PFSK-1 (cell line): ENCODE measurements around the gene BMERB1.

Source experiments
- FOXP2 ChIP-seq: optimal IDR thresholded peaks from 2 replicates; pipeline ENCODE3; 2011; ENCODE audit warnings: borderline replicate concordance, control low read depth, inconsistent platforms; ENCODE audit not compliant: insufficient read depth; ENCODE audit errors: extremely low read length, extremely low read depth
- POLR2AphosphoS5 ChIP-seq: IDR thresholded peaks from 2 replicates; pipeline ENCODE4 v1.6.1; 2012; ENCODE audit warnings: low read depth, mild to moderate bottlenecking, control low read depth, low read length, moderate library complexity
- REST ChIP-seq, 2 experiments: IDR thresholded peaks; 2 replicates each; pipeline versions ENCODE4 v1.6.1 to v1.8.0; 2011 to 2012; ENCODE audit warnings: low read depth in 2 of 2, low read length in 2 of 2, control low read depth in 1 of 2, inconsistent platforms in 1 of 2, mild to moderate bottlenecking in 1 of 2, moderate library complexity in 1 of 2; ENCODE audit not compliant: insufficient read depth in 1 of 2
- SIN3A ChIP-seq: IDR thresholded peaks from 2 replicates; pipeline ENCODE4 v1.6.1; 2012; ENCODE audit warnings: mild to moderate bottlenecking, low read length, moderate library complexity, borderline replicate concordance; ENCODE audit not compliant: insufficient read depth
- TAF1 ChIP-seq: IDR thresholded peaks from 2 replicates; pipeline ENCODE4 v1.6.1; 2012; ENCODE audit warnings: low read length, control low read depth, borderline replicate concordance; ENCODE audit not compliant: insufficient read depth

The BMERB1 gene

GRCh38 chr16:15635926-15636325 is 201.5 kb downstream of the BMERB1 start:
- TF ChIP-seq SIN3A (no peak), TAF1 (no peak), POLR2AphosphoS5 (no peak), FOXP2 (no peak), REST (IDR thresholded peaks at IDR 0.05; ENCODE audit: insufficient read depth in 1 of 2, low read depth in 2 of 2, low read length in 2 of 2) (no peak)

- TF ChIP-seq TAF1: no peak
- TF ChIP-seq SIN3A: no peak
- TF ChIP-seq POLR2AphosphoS5: no peak
- no peak for TF ChIP-seq REST (IDR thresholded peaks at IDR 0.05; ENCODE audit: insufficient read depth in 1 of 2, low read depth in 2 of 2, low read length in 2 of 2)
- no peak for TF ChIP-seq FOXP2
Observed at GRCh38 chr16:15636392-15636873, 202.0 kb downstream of the BMERB1 start.
